ENCODE results near the gene ZC3H14.

The ZC3H14 gene

DNA sequence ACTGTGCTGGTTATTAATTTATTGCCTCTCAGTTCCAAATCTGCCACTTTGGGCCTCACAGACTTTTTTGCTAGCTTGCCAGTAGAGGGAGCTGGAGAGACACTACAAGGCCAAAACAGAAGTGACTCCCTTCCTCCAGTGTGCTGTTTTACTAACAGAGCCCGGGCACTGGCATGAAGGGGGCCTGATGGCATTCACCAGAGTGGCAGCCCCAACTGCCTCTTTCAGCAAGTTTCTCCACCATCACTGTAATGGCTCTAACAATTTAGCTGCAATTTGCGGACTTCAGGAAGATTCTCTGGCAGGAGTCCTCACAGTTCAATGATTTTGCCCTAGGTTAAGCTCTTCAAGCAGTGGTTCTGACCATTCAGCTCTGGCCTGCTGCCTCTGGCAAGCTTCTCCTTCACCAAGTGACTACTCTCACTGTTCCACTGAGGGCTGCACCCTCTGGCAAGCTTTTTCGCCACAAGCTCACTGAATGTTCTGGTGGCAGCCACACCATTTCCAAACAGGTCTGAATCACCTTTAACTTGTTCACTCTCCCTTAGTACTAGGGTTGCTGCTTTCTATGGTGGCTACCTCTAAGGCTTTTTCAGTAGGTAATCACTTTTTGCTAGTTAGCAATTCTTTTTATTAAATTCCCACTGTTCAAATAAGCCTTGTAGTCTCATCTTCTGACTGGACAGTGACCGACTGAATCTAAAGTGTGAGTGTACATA is 104.9 kb downstream of the ZC3H14 start:
- H3K27ac ChIP-seq = no peak overlapping the region
- TF ChIP-seq, protein P1, sequence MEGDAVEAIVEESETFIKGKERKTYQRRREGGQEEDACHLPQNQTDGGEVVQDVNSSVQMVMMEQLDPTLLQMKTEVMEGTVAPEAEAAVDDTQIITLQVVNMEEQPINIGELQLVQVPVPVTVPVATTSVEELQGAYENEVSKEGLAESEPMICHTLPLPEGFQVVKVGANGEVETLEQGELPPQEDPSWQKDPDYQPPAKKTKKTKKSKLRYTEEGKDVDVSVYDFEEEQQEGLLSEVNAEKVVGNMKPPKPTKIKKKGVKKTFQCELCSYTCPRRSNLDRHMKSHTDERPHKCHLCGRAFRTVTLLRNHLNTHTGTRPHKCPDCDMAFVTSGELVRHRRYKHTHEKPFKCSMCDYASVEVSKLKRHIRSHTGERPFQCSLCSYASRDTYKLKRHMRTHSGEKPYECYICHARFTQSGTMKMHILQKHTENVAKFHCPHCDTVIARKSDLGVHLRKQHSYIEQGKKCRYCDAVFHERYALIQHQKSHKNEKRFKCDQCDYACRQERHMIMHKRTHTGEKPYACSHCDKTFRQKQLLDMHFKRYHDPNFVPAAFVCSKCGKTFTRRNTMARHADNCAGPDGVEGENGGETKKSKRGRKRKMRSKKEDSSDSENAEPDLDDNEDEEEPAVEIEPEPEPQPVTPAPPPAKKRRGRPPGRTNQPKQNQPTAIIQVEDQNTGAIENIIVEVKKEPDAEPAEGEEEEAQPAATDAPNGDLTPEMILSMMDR (conservative IDR thresholded peaks at IDR 0.05) = peak; percentile 92

DNA sequence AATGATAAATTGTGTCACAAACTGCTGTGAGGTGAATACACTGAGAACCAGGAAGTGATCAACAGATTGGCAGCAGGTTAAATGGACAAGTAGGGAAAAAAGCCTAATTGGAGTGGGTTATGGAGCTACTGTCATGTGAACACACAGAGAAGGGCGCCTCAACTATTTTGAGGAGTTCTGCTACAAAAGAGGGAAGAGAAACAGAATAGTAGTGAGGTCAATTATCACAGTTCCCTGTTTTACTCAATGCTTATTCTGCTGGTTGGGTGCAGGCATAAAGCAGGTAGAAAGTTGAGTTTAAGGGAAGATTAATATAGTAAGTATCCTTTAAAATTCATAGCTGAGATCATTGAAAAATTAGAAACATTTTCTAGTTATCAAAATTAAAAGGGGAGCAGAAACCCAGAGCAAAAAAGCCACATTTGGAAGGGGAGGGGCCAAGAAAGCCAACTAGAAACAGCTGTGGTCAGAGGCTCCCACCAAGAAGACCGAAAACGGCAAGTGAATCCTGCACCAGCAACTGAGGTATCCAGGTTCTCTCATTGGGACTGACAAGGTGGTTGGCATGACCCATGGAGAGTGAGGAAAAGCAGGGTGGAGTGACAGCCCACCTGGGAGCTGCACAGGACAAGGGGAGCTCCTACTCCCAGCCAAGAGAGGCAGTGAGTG is 105.7 kb downstream of the ZC3H14 start:
- TF ChIP-seq, protein P1 (conservative IDR thresholded peaks at IDR 0.05) = no peak
- H3K27ac ChIP-seq = no peak overlapping the region

DNA sequence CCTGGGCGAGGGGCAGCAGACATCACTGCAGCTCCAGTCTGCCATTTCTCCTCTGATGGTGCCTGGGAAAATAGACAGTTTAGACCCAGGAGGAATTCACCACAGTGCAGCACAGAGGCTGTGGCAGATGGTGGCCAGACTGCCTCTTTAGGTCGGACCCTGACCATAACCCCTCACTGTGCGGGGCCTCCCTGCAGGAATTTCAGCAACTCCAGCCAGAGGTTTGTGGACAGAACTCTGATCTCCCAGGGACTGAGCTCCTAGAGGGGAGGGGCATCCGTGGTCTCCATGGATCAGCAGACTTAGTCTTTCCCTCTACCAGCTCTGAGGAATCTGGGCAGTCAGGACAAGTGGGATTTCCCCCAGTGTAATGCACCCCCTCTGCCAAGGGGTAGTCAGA is 106.5 kb downstream of the ZC3H14 start:
- TF ChIP-seq, protein P1 (conservative IDR thresholded peaks at IDR 0.05) = no peak
- no peak overlapping the region for H3K27ac ChIP-seq

Measured in VCaP (cell line).